GM23338 (cell line): Measurements from ENCODE around the gene GNAT1. TPM values are rescaled to one million over a fixed set of nuclear protein-coding genes. Genes with fewer than 3 reads are reported as not detected.

Experiments
- ATAC-seq: fragments of 200-7000 bp; cut with Tn5 transposase; 3 replicates; pipeline ENCODE4 v1.9.1; 2020
- DNase-seq: peaks from one replicate; pipeline ENCODE4 v3.0.0-alpha.2; 2015; ENCODE audit warnings: low spot score
- H2AFZ ChIP-seq: fragments of 200-600 bp; sonication (generic); 2 replicates; pipeline ENCODE4 v1.8.0; 2016; ENCODE audit warnings: antibody characterized with exemption, mild to moderate bottlenecking, moderate library complexity
- H3F3A ChIP-seq: fragments of 200-600 bp; sonication (generic); replicated peaks from 2 replicates; pipeline ENCODE4 v1.8.0; 2017; ENCODE audit warnings: antibody characterized with exemption, mixed run types, low read depth
- H3K27ac ChIP-seq: fragments of 200-600 bp; sonication (generic); 2 replicates; pipeline ENCODE4 v1.6.1; 2016; ENCODE audit warnings: low read depth
- H3K27me3 ChIP-seq: fragments of 200-600 bp; sonication (generic); 2 replicates; pipeline ENCODE4 v1.8.0; 2016; ENCODE audit warnings: mild to moderate bottlenecking, mixed run types, moderate library complexity; ENCODE audit not compliant: insufficient read depth
- H3K36me3 ChIP-seq: fragments of 200-600 bp; sonication (generic); 2 replicates; pipeline ENCODE4 v1.8.0; 2016; ENCODE audit warnings: mild to moderate bottlenecking; ENCODE audit not compliant: insufficient read depth
- H3K4me1 ChIP-seq: fragments of 200-600 bp; sonication (generic); 2 replicates; pipeline ENCODE4 v1.8.0; 2016; ENCODE audit warnings: mild to moderate bottlenecking, moderate library complexity; ENCODE audit not compliant: insufficient read depth
- H3K4me2 ChIP-seq: fragments of 200-600 bp; sonication (generic); 2 replicates; pipeline ENCODE4 v1.7.1; 2017; ENCODE audit warnings: mixed run types
- H3K4me3 ChIP-seq: fragments of 200-600 bp; sonication (generic); 2 replicates; pipeline ENCODE4 v1.6.1; 2016; ENCODE audit warnings: mixed run types
- H3K79me2 ChIP-seq: fragments of 200-600 bp; sonication (generic); replicated peaks from 2 replicates; pipeline ENCODE4 v1.8.0; 2017; ENCODE audit warnings: mild to moderate bottlenecking; ENCODE audit not compliant: insufficient read depth
- H3K9me2 ChIP-seq: fragments of 200-600 bp; sonication (generic); 2 replicates; pipeline ENCODE4 v1.8.0; 2017; ENCODE audit not compliant: insufficient read depth
- H4K20me1 ChIP-seq: fragments of 200-600 bp; sonication (generic); replicated peaks from 2 replicates; pipeline ENCODE4 v1.8.0; 2017; ENCODE audit warnings: mild to moderate bottlenecking; ENCODE audit not compliant: insufficient read depth
- H3K27ac Mint-ChIP-seq: 2 replicates; pipeline ENCODE4 v1.8.0; 2020; ENCODE audit warnings: inconsistent platforms, mild to moderate bottlenecking, moderate library complexity, mixed read lengths
- H3K27me3 Mint-ChIP-seq: 3 replicates; pipeline ENCODE4 v1.8.0; 2022; ENCODE audit warnings: low read depth, mild to moderate bottlenecking, moderate library complexity, mixed read lengths, inconsistent platforms; ENCODE audit not compliant: insufficient read depth, poor library complexity
- H3K36me3 Mint-ChIP-seq: 3 replicates; pipeline ENCODE4 v1.8.0; 2021; ENCODE audit warnings: low read depth, mild to moderate bottlenecking, inconsistent platforms, moderate library complexity, mixed read lengths
- H3K4me1 Mint-ChIP-seq: 3 replicates; pipeline ENCODE4 v1.8.0; 2020; ENCODE audit warnings: mild to moderate bottlenecking, inconsistent platforms, mixed read lengths
- H3K4me3 Mint-ChIP-seq: 3 replicates; pipeline ENCODE4 v1.8.0; 2021; ENCODE audit warnings: moderate library complexity, mild to moderate bottlenecking, inconsistent platforms, mixed read lengths
- H3K9me3 Mint-ChIP-seq: 3 replicates; pipeline ENCODE4 v1.8.0; 2020; ENCODE audit warnings: moderate library complexity, mild to moderate bottlenecking, inconsistent platforms, mixed read lengths
- CREB1 ChIP-seq: fragments of 250-450 bp; sonication (Bioruptor Pico); IDR thresholded peaks from 2 replicates; pipeline ENCODE4 v1.5.0; 2020; ENCODE audit warnings: low read depth, mild to moderate bottlenecking, moderate library complexity
- CTCF ChIP-seq, 2 experiments: fragments of 200-600 bp in 1 of 2; sonication (generic) in 1 of 2; conservative IDR thresholded peaks; 2 replicates each; pipeline versions ENCODE4 v1.5.1 to v1.6.1; 2016 to 2017; ENCODE audit warnings: antibody characterized with exemption in 2 of 2, low read depth in 2 of 2, mild to moderate bottlenecking in 2 of 2, moderate library complexity in 1 of 2
- ETS1 ChIP-seq: IDR thresholded peaks from 2 replicates; pipeline ENCODE4 v1.6.1; 2016; ENCODE audit warnings: antibody characterized with exemption
- EZH2 ChIP-seq: fragments of 200-600 bp; sonication (generic); IDR thresholded peaks from one replicate; pipeline ENCODE4 v1.8.0; 2017; ENCODE audit warnings: antibody characterized with exemption, mild to moderate bottlenecking, low read depth; ENCODE audit not compliant: unreplicated experiment
- EZH2phosphoT487 ChIP-seq: fragments of 200-600 bp; sonication (generic); IDR thresholded peaks from one replicate; pipeline ENCODE4 v1.8.1; 2018; ENCODE audit warnings: antibody characterized with exemption; ENCODE audit not compliant: unreplicated experiment
- JUNB ChIP-seq: IDR thresholded peaks from one replicate; pipeline ENCODE4 v1.6.1; 2016; ENCODE audit warnings: antibody characterized with exemption; ENCODE audit not compliant: unreplicated experiment
- NANOG ChIP-seq: IDR thresholded peaks from 2 replicates; pipeline ENCODE4 v1.6.1; 2016; ENCODE audit warnings: antibody characterized with exemption, borderline replicate concordance
- POLR2AphosphoS5 ChIP-seq: IDR thresholded peaks from 2 replicates; pipeline ENCODE4 v1.6.1; 2016; ENCODE audit warnings: antibody characterized with exemption, low read depth
- REST ChIP-seq: IDR thresholded peaks from one replicate; pipeline ENCODE4 v1.6.1; 2018; ENCODE audit warnings: antibody characterized with exemption; ENCODE audit not compliant: unreplicated experiment
- STAT1 ChIP-seq: IDR thresholded peaks from one replicate; pipeline ENCODE4 v1.6.1; 2016; ENCODE audit warnings: antibody characterized with exemption; ENCODE audit not compliant: unreplicated experiment
- ZNF114 ChIP-seq: fragments of 250-450 bp; sonication (Bioruptor Pico); IDR thresholded peaks from 2 replicates; pipeline ENCODE4 v1.5.0; 2020; ENCODE audit warnings: mild to moderate bottlenecking, moderate library complexity
- ZNF331 ChIP-seq: fragments of 250-450 bp; sonication (Bioruptor Pico); IDR thresholded peaks from 2 replicates; pipeline ENCODE4 v1.5.0; 2020; ENCODE audit warnings: low read depth, mild to moderate bottlenecking, moderate library complexity
- ZNF462 ChIP-seq: fragments of 250-450 bp; sonication (Bioruptor Pico); IDR thresholded peaks from 2 replicates; pipeline ENCODE4 v1.5.0; 2020; ENCODE audit warnings: mild to moderate bottlenecking, moderate library complexity
- polyA plus RNA-seq: library from polyadenylated mRNA; unstranded; fragments of >200 nt; fragmentation: Nextera tagmentation; extraction: Ambion mirVana; gene quantifications from 2 replicates; pipeline ENCODE4 v1.2.1, GENCODE V29; 2016
- total RNA-seq: library from RNA; depleted of rRNA; stranded (reverse); fragments of >200 nt; shearing (Covaris generic); gene quantifications from 2 replicates; pipeline ENCODE4 v1.2.3, GENCODE V29; 2014

GNAT1 gene
- total and polyA plus RNA-seq, 2 experiments from 2014 or later = not detected

GRCh38 chr3:50155491-50155878 lies 35.9 kb upstream of the GNAT1 start:
- no peaks in the 10 kb centered on the region for H3K36me3 ChIP-seq
- peak overlapping the region; percentile 99 for H3K4me2 ChIP-seq
- H3K4me1 ChIP-seq = peaks cover 45% of the 10 kb centered on the region
- H3K79me2 ChIP-seq = peaks cover 32% of the 10 kb centered on the region
- H2AFZ ChIP-seq = 0 out of 2 replicates have a peak overlapping the region, but pooled peaks have one; percentile 28
- Mint-ChIP-seq H3K4me3 (peak overlapping the region; percentile 89), H3K4me1 (peaks cover 69% of the 10 kb centered on the region), H3K9me3 (no peaks in the 10 kb centered on the region), H3K36me3 (peaks cover 13% of the 10 kb centered on the region; the same call in 1 of the 3 replicates), H3K27ac (no peak overlapping the region), H3K27me3 (peaks cover 30% of the 10 kb centered on the region)
- H3K27ac ChIP-seq = no peak overlapping the region
- H4K20me1 ChIP-seq = peaks cover 7% of the 10 kb centered on the region; the same call in 1 of the 2 replicates
- no peaks in the 10 kb centered on the region; the same call in 1 of the 2 replicates for H3K9me2 ChIP-seq
- peak overlapping the region; percentile 91 for H3K4me3 ChIP-seq
- TF ChIP-seq NANOG (no peak), POLR2AphosphoS5 (no peak), CREB1 (CRISPR knock-in tag) (no peak), ZNF114 (CRISPR knock-in tag) (no peak), STAT1 (no peak), ZNF462 (CRISPR knock-in tag) (no peak), CTCF (conservative IDR thresholded peaks at IDR 0.05; ENCODE audit: low read depth in 2 of 2) (no peak), JUNB (no peak), REST (no peak), ZNF331 (CRISPR knock-in tag) (no peak), ETS1 (no peak), EZH2phosphoT487 (no peak), EZH2 (no peak)
- H3F3A ChIP-seq = peaks cover 9% of the 10 kb centered on the region; the same call in 1 of the 2 replicates
- H3K27me3 ChIP-seq = peaks cover 21% of the 10 kb centered on the region
- DNase-seq (no peak), ATAC-seq (no peak)
